Colonic mucosa (tissue), 4 donors: Measurements from ENCODE around the gene SPINK13. TPM values are rescaled to one million over a fixed set of nuclear protein-coding genes. Genes with fewer than 3 reads are reported as not detected.
"Not testable (repeated sequence)": the region's sequence is repeated elsewhere in the genome, so short reads cannot be mapped to it uniquely, and the experiment has no call there.

Source experiments
- DNase-seq: peaks from one replicate; pipeline ENCODE4 v3.0.0-alpha.2; 2020
- H3K27ac ChIP-seq: fragments of 200-600 bp; one replicate; pipeline ENCODE4 v1.8.0; 2021
- H3K27me3 ChIP-seq: fragments of 200-600 bp; one replicate; pipeline ENCODE4 v1.8.0; 2021
- H3K36me3 ChIP-seq: fragments of 200-600 bp; one replicate; pipeline ENCODE4 v1.8.0; 2021
- H3K4me1 ChIP-seq: fragments of 200-600 bp; one replicate; pipeline ENCODE4 v1.8.0; 2021; ENCODE audit warnings: mild to moderate bottlenecking
- H3K4me3 ChIP-seq: fragments of 200-600 bp; one replicate; pipeline ENCODE4 v1.8.0; 2021
- H3K9ac ChIP-seq, 2 donors: one replicate each; pipeline ENCODE4 v1.7.0; 2013; ENCODE audit warnings: control low read depth in 2 of 2, low read depth in 2 of 2, low read length in 2 of 2
- H3K9me3 ChIP-seq: fragments of 200-600 bp; one replicate; pipeline ENCODE4 v1.8.0; 2021
- CTCF ChIP-seq: fragments of 200-600 bp; IDR thresholded peaks from one replicate; pipeline ENCODE4 v1.8.0; 2022; ENCODE audit warnings: antibody characterized with exemption, mild to moderate bottlenecking
- intact Hi-C: fragments of 100-400 bp; cut with DNase I; formaldehyde crosslinking; loops from one replicate; pipeline ENCODE4 v1.14.1; 2022
- total RNA-seq, 2 donors: library from RNA; stranded (reverse); fragmentation: NEBNext Ultra II Directional in 1 of 2; extraction: Animal tissue kit (Norgen Biotek cat#: 25700) in 1 of 2; gene quantifications; one replicate each; pipeline ENCODE4 v1.2.1, GENCODE V29; 2021
- donor health status: healthy.
- donor health status: DM: no; HTN: no; CAD: no.
- donor health status: DM: no; HTN: no; CAD: no.

SPINK13 gene
- total RNA-seq, 2 donors from 2014 or later: 0.40 TPM; not detected in 1

GRCh38 chr5:148259288-148259687 is 9.3 kb upstream of the SPINK13 start:
- intact Hi-C loops: no loop called here
- H3K4me1 ChIP-seq: no peaks in the 10 kb centered on the region
- no peak overlapping the region for H3K4me3 ChIP-seq
- no peak overlapping the region for H3K27ac ChIP-seq
- no peak overlapping the region for H3K9ac ChIP-seq
- TF ChIP-seq CTCF: no peak
- H3K27me3 ChIP-seq: no peaks in the 10 kb centered on the region
- H3K36me3 ChIP-seq: no peaks in the 10 kb centered on the region
- H3K9me3 ChIP-seq: no peaks in the 10 kb centered on the region
- no peak for DNase-seq

DNA sequence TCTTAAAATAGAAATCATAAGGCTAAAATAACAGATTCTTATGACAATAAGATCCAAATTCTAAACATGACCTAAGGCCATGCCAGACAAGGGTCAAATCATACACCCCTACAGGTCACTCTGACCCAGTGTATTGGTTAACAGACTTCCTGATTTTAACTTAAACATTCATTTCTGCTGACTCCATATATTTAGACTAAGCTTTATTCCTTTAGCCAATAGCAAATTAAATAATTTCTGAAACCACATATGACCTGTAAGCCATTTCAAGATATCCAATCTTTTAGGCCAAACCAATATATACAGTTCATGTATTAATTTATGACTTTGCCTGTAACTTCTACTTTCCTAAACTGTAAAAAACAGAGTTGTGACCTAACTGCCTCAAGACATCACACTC is 7.4 kb upstream of the SPINK13 start:
- Histone ChIP-seq H3K27me3 (no peaks in the 10 kb centered on the region), H3K36me3 (no peaks in the 10 kb centered on the region), H3K27ac (no peak overlapping the region), H3K9me3 (no peaks in the 10 kb centered on the region), H3K4me1 (no peaks in the 10 kb centered on the region), H3K4me3 (no peak overlapping the region), H3K9ac (no peak overlapping the region)
- intact Hi-C loops: no loop called here
- no peak for DNase-seq
- TF ChIP-seq CTCF: no peak

GRCh38 chr5:148267962-148268361 is 632 bp upstream of the SPINK13 start:
- no peak for DNase-seq

GRCh38 chr5:148275129-148275528 is 6.5 kb downstream of the SPINK13 start:
- H3K9me3 ChIP-seq, DNase-seq, H3K27ac ChIP-seq, H3K4me1 ChIP-seq, H3K36me3 ChIP-seq, H3K27me3 ChIP-seq, H3K4me3 ChIP-seq, H3K9ac ChIP-seq, intact Hi-C loops: not testable (repeated sequence)

More at GRCh38 chr5:148267962-148268361, 632 bp upstream of the SPINK13 start:
- Histone ChIP-seq H3K36me3 (no peaks in the 10 kb centered on the region), H3K27me3 (no peaks in the 10 kb centered on the region), H3K9me3 (no peaks in the 10 kb centered on the region), H3K27ac (no peak overlapping the region), H3K4me3 (no peak overlapping the region), H3K9ac (no peak overlapping the region), H3K4me1 (no peaks in the 10 kb centered on the region)
- intact Hi-C loops: no loop called here
- no peak for TF ChIP-seq CTCF

DNA sequence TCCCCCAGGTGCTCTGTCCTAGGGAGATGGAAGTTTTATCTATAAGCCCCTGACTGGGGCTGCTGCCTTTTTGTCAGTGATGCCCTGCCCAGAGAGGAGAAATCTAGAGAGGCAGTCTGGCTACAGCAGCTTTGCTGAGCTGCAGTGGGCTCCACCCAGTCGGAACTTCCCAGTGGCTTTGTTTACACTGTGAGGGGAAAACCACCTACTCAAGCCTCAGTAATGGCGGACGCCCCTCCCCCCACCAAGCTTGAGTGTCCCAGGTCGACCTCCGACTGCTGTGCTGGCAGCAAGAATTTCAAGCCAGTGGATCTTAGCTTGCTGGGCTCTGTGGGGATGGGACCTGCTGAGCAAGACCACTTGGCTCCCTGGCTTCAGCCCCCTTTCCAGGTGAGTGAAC is 12.3 kb downstream of the SPINK13 start:
- not testable (repeated sequence) for H3K9ac ChIP-seq, DNase-seq

GRCh38 chr5:148281336-148281735 is 12.7 kb downstream of the SPINK13 start:
- H3K27ac ChIP-seq, H3K27me3 ChIP-seq, intact Hi-C loops: not testable (repeated sequence)

More for the DNA sequence above, 12.3 kb downstream of the SPINK13 start:
- H3K36me3 ChIP-seq, H3K9me3 ChIP-seq, H3K27ac ChIP-seq, H3K4me3 ChIP-seq, H3K4me1 ChIP-seq, H3K27me3 ChIP-seq, intact Hi-C loops: not testable (repeated sequence)

DNA sequence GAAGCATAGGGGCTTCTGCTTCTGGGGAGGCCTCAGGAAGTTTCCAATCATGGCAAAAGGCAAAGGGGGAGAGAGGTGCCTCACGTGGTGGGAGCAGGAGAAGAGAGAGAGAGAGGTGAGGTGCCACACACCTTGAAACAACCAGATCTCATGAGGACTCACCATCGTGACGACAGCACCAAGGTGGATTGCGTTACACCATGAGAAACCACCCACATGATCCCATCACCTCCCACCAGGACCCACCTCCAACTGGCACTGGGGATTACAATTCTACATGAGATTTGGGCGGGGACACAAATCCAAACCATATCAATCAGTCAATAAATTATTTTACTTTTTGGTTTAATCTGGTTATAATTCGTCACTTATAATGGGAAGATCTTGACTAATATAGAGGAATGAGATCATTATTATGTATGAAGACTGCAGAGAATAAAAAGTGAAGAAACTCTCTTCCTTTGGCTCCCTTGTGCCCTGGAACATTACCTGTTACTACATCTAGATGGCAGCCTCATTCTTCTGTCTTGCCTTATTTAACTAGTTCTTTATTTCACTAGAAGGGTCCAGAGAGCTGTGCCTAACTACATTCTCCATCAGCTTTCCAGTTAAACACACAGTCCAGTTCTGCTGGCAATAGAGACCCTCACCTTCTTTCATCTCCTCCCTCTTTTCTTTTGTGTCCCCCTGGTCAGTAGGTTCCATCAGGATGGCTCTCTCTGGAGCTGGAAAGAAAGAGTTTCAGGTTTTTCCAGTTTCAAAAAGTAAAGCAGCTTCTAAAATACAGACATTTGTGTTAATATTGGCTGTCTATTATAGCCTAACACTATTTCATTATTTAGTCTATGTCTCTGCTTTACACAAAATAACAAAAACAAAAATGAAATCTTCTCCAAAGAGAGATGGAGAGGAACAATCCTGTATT is 21.9 kb downstream of the SPINK13 start:
- Histone ChIP-seq H3K27ac (no peak overlapping the region), H3K4me3 (no peak overlapping the region), H3K9me3 (no peaks in the 10 kb centered on the region), H3K27me3 (no peaks in the 10 kb centered on the region), H3K9ac (no peak overlapping the region), H3K36me3 (no peaks in the 10 kb centered on the region), H3K4me1 (no peaks in the 10 kb centered on the region)
- no peak for DNase-seq
- intact Hi-C loops: no loop called here
- TF ChIP-seq CTCF: peak; percentile 33

More at GRCh38 chr5:148281336-148281735, 12.7 kb downstream of the SPINK13 start:
- H3K4me3 ChIP-seq, DNase-seq, H3K36me3 ChIP-seq, H3K9ac ChIP-seq, H3K4me1 ChIP-seq, H3K9me3 ChIP-seq: not testable (repeated sequence)
